T-helper 1 cell treated with Interleukin-12 subunit alpha and Interleukin-12 subunit beta and Interleukin-4 antibody, amounts not matched to agents 30 μg/mL and 1 μg/mL, for 36 hours (primary cell): ENCODE data around the gene C4orf17.
"Not testable (repeated sequence)": the region's sequence is repeated elsewhere in the genome, so short reads cannot be mapped to it uniquely, and the experiment has no call there.

ENCODE experiments used
- H3K27ac Mint-ChIP-seq: one replicate; pipeline ENCODE4 v1.8.0; 2021; ENCODE audit warnings: mild to moderate bottlenecking, mixed read lengths
- H3K27me3 Mint-ChIP-seq: one replicate; pipeline ENCODE4 v1.8.0; 2021; ENCODE audit warnings: low read depth, mixed read lengths
- H3K36me3 Mint-ChIP-seq: one replicate; pipeline ENCODE4 v1.8.0; 2021; ENCODE audit warnings: low read depth, mixed read lengths
- H3K4me1 Mint-ChIP-seq: one replicate; pipeline ENCODE4 v1.8.0; 2021; ENCODE audit warnings: low read depth, mixed read lengths
- H3K4me3 Mint-ChIP-seq: one replicate; pipeline ENCODE4 v1.8.0; 2021; ENCODE audit warnings: mild to moderate bottlenecking, moderate library complexity, mixed read lengths
- H3K9me3 Mint-ChIP-seq: one replicate; pipeline ENCODE4 v1.8.0; 2021; ENCODE audit warnings: mixed read lengths

The C4orf17 gene

GRCh38 chr4:99507349-99507748 lies 3.5 kb upstream of the C4orf17 start:
- Mint-ChIP-seq H3K27me3 (no peaks in the 10 kb centered on the region), H3K36me3 (peaks cover 6% of the 10 kb centered on the region), H3K4me3 (peak overlapping the region; percentile 52), H3K4me1 (peaks cover 34% of the 10 kb centered on the region), H3K9me3 (peaks cover 16% of the 10 kb centered on the region), H3K27ac (peak overlapping the region; percentile 87)

GRCh38 chr4:99507762-99508161 lies 3.1 kb upstream of the C4orf17 start:
- Mint-ChIP-seq H3K4me1 (peaks cover 34% of the 10 kb centered on the region), H3K27ac (peak overlapping the region; percentile 87), H3K27me3 (no peaks in the 10 kb centered on the region), H3K4me3 (peak overlapping the region; percentile 14), H3K9me3 (peaks cover 16% of the 10 kb centered on the region), H3K36me3 (peaks cover 6% of the 10 kb centered on the region)

DNA sequence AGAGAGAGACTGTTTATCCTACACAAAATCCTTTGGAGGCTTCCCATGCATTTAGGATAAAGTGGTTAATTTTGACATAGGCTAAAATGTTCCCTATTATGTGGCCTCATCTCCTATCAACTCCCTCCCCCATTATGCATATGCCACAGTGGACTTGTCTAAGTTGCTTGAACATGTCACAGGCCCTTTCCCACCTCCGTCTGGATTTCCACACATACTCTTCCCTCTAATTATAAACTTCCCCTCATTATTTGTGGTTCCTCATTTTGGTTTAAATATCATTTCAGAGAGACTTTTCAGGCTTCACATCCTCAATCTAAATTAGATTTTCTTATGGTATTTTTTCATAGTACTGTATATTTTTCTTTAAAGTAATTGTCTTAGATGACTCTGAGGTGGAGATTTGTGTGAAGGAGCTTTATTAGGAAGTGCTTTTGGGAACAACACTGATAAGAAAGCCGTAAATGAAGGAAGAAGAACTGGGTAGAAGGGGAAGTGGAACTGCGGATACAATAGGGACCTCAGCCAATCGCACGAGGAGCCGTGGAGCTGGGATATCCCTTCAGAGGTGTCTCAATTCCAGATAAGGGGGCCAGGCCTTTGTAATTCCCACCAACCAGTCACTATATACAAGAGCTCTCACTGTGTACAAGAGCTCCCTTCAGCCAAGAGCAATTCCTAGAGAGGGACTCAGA lies 7.9 kb downstream of the C4orf17 start:
- H3K27ac Mint-ChIP-seq = no peak overlapping the region
- no peaks in the 10 kb centered on the region for H3K9me3 Mint-ChIP-seq
- H3K36me3 Mint-ChIP-seq = no peaks in the 10 kb centered on the region
- H3K4me1 Mint-ChIP-seq = no peaks in the 10 kb centered on the region
- no peak overlapping the region for H3K4me3 Mint-ChIP-seq
- no peaks in the 10 kb centered on the region for H3K27me3 Mint-ChIP-seq

GRCh38 chr4:99529228-99529627 lies 18.4 kb downstream of the C4orf17 start:
- Mint-ChIP-seq H3K4me3 (no peak overlapping the region), H3K27ac (no peak overlapping the region), H3K27me3 (peaks cover 13% of the 10 kb centered on the region), H3K36me3 (no peaks in the 10 kb centered on the region), H3K4me1 (no peaks in the 10 kb centered on the region), H3K9me3 (no peaks in the 10 kb centered on the region)

DNA sequence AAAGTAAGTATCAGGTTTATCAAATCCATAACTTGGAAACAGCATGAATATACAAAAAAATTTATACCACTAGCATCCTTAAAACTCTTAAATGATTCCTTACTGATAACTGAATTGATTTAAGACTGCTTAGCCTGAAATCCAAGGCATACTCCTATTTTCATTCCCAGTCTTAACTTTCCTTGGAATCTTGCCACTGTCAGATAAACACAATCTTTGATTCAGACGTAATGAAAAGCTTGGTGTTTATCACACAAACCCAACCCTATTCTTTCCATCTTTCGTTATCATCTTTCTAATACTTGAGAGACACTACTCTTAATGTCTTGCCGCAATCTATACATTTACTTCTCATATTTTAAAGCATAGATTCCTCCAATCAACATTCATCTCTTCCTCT lies 19.1 kb downstream of the C4orf17 start:
- Mint-ChIP-seq H3K9me3 (no peaks in the 10 kb centered on the region), H3K36me3 (no peaks in the 10 kb centered on the region), H3K27ac (no peak overlapping the region), H3K27me3 (peaks cover 13% of the 10 kb centered on the region), H3K4me1 (no peaks in the 10 kb centered on the region), H3K4me3 (no peak overlapping the region)

DNA sequence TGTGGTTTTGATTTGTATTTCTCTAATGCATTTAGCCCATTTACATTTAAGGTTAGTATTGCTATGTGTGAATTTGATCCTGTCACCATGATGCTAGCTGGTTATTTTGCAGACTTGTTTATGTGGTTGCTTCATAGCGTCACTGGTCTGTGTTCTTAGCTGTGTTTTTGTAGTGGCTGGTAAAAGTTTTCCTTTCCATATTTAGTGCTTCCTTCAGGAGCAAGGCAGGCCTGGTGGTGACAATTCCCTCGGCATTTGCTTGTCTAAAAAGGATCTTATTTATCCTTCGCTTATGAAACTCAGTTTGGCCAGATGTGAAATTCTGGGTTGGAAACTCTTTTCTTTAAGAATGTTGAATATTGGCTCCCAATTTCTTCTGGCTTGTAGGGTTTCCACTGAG lies 23.9 kb downstream of the C4orf17 start:
- H3K9me3 Mint-ChIP-seq, H3K4me3 Mint-ChIP-seq, H3K36me3 Mint-ChIP-seq, H3K27me3 Mint-ChIP-seq, H3K27ac Mint-ChIP-seq, H3K4me1 Mint-ChIP-seq: not testable (repeated sequence)

- Mint-ChIP-seq H3K9me3 (no peaks in the 10 kb centered on the region), H3K27ac (no peak overlapping the region), H3K36me3 (no peaks in the 10 kb centered on the region), H3K4me1 (no peaks in the 10 kb centered on the region), H3K4me3 (no peak overlapping the region), H3K27me3 (peaks cover 4% of the 10 kb centered on the region)
These were observed 25.4 kb downstream of the C4orf17 start for GRCh38 chr4:99536271-99536670.

- Mint-ChIP-seq H3K27me3 (peaks cover 4% of the 10 kb centered on the region), H3K4me1 (no peaks in the 10 kb centered on the region), H3K4me3 (no peak overlapping the region), H3K36me3 (no peaks in the 10 kb centered on the region), H3K27ac (no peak overlapping the region), H3K9me3 (no peaks in the 10 kb centered on the region)
These were observed 26.0 kb downstream of the C4orf17 start for GRCh38 chr4:99536848-99537247.

DNA sequence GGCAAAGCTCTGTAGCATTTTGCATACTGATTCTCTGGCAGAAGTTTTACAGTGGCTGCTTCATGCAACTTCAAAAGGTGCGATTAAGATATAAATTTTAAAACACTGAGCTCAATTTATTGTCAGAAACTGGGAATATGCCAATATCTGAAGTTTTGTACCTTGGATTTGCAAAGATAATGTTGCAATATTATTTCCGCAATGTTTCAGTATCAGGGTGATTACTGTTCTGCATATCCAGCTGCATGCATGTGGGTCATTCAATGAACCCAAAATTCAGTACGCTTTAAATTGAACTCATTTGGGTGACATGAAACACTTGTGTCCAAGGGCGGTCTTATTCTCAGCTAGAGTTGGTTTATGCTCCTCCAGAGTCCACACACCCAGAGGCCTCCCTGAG lies 26.9 kb downstream of the C4orf17 start:
- Mint-ChIP-seq H3K27ac (no peak overlapping the region), H3K4me3 (no peak overlapping the region), H3K4me1 (no peaks in the 10 kb centered on the region), H3K36me3 (no peaks in the 10 kb centered on the region), H3K9me3 (no peaks in the 10 kb centered on the region), H3K27me3 (peaks cover 4% of the 10 kb centered on the region)

GRCh38 chr4:99540277-99540939 lies 29.6 kb downstream of the C4orf17 start:
- Mint-ChIP-seq H3K9me3 (peaks cover 3% of the 10 kb centered on the region), H3K27ac (no peak overlapping the region), H3K27me3 (no peaks in the 10 kb centered on the region), H3K4me3 (no peak overlapping the region), H3K36me3 (peaks cover 1% of the 10 kb centered on the region), H3K4me1 (no peaks in the 10 kb centered on the region)

DNA sequence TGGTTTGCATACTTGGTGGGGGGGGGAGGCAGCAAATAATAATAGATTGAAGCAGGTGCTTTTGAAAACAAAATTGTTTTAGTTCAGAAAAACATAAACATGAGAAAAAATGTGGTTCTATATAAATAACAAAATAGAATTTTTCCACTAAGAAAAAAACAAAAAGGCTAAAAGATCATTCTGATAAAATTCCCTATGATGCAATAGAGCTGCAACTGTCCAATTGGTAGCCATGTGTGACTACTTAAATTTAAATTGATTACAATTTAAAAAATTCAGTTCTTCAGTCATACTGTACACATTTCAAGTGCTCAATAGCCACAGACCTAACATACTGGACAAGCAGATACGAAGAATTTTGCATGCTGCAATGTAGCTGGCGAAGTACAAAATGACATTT lies 42.1 kb downstream of the C4orf17 start:
- Mint-ChIP-seq H3K9me3 (no peaks in the 10 kb centered on the region), H3K36me3 (no peaks in the 10 kb centered on the region), H3K4me3 (no peak overlapping the region), H3K27ac (no peak overlapping the region), H3K27me3 (no peaks in the 10 kb centered on the region), H3K4me1 (no peaks in the 10 kb centered on the region)

DNA sequence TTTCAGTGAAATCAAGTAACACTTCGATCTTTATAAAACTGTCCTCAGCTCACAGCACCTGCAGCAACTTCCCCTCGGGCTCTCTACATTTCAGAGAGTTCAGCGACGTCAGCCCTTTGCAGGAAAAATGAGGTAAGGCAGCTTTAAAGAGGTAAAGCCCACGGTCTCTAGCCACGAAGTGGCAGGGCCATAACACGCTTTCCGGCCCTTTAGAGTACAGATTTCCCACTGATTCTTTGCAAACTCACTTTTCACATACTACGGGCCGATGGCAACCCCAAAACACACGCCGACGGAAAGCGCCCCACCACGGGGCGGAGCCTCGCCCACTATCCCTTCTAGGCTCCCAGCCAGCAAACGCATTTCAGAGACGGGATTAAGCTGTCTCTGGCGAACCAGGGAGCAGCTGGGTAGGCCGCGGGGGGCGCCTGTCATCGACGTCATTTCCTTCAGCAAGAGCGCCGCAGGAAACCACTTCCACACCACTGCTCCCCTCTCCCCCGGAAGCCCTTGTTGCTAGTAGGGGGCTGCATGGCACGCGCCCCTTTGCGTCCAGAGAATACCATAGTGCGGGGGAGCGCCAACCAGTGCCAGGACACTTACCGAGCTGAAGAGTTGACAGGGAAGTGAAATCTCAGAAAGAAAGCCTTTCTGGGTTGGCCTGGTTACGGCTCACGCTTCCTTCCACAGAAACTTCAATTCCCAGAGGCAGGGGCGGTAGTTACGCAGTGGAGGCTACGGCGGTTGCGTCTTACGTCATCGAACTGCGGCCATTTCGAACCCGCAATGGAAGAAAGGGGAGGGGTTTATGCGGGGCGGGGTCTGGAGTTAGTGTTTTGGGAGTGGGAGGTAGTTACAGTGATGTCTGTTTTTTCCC lies 52.7 kb downstream of the C4orf17 start, which contains the start of gene TRMT10A:
TRMT10A (minus strand) TSS at position 730 of the 877 bp plus-strand sequence. CDS start 4,701 bp downstream, outside the sequence.
- H3K36me3 Mint-ChIP-seq = no peaks in the 10 kb centered on the region
- peaks cover 16% of the 10 kb centered on the region for H3K4me1 Mint-ChIP-seq
- H3K27ac Mint-ChIP-seq = peak within 1 kb of the TSS; percentile 99
- H3K4me3 Mint-ChIP-seq = peak within 1 kb of the TSS; percentile 98
- peaks cover 24% of the 10 kb centered on the region for H3K27me3 Mint-ChIP-seq
- no peaks in the 10 kb centered on the region for H3K9me3 Mint-ChIP-seq

- peak overlapping the region; percentile 43 for H3K4me3 Mint-ChIP-seq
- no peaks in the 10 kb centered on the region for H3K36me3 Mint-ChIP-seq
- H3K9me3 Mint-ChIP-seq = no peaks in the 10 kb centered on the region
- peak overlapping the region; percentile 14 for H3K27ac Mint-ChIP-seq
- peaks cover 16% of the 10 kb centered on the region for H3K4me1 Mint-ChIP-seq
- H3K27me3 Mint-ChIP-seq = peaks cover 32% of the 10 kb centered on the region
These were observed 54.1 kb downstream of the C4orf17 start for GRCh38 chr4:99564921-99565320.

DNA sequence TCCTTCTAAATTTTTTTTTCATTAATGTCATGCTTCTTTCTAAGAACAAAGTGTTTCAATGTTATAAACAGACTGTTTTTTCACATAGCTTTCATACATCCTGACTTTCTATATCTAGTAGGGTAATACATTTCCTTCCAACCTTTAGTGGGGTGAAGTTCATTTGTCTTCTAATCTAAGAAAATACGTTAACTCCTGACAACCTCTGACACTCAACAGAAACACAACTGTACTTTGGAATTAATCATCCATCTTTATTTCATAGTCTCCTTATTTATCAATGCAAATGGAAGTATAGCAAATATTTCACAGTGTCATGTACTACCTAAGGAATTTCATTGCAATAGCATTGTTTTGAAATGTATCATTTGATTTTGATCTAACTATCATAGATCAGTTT lies 61.1 kb downstream of the C4orf17 start:
- no peaks in the 10 kb centered on the region for H3K9me3 Mint-ChIP-seq
- peaks cover 2% of the 10 kb centered on the region for H3K4me1 Mint-ChIP-seq
- H3K27ac Mint-ChIP-seq = no peak overlapping the region
- H3K36me3 Mint-ChIP-seq = no peaks in the 10 kb centered on the region
- H3K27me3 Mint-ChIP-seq = peaks cover 51% of the 10 kb centered on the region
- H3K4me3 Mint-ChIP-seq = no peak overlapping the region
